IPS-11a (cell line): ENCODE measurements around the gene B3GNT4.
"Not testable (repeated sequence)": the region's sequence is repeated elsewhere in the genome, so short reads cannot be mapped to it uniquely, and the experiment has no call there.

Experiments used
- H3K4me3 ChIP-seq: one replicate; pipeline ENCODE4 v1.5.1; 2013; ENCODE audit warnings: low read depth, low read length, control low read depth

B3GNT4 gene

DNA sequence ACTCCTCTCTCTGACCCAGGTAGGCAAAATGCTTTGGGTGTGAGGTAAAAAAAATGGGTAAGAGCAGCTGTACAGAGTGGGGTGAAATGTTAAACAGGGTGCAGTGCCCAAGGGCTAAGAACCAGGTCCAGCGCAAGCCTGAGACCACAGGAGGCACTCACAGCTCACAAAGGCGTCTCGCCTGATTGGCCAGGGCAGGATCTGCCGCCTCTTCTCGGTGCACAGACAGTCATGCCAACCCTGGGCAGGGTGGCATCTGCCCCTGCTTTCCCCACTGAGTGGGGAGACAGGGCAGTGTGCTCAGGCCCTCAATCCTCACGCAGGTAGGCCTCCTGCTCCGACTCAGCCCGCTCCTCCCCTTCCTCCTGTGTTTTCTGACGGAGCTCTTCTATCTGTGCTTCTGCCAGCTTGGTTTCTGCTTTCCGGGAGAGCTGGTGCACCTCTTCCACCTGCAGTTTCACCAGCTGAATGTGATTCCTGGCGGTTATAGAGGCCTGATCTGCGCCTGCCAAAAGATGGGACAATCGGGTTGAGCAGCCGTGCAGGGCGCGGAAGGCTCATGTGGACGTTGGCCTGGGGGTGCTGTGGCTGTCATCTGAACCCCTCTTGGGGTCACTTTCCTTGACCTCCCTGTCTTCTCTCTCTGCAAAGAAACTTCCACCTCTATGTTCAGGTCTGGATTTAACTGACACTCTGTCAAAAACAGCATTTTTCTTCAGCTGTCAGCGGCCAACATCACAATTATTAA lies 4.7 kb downstream of the B3GNT4 start:
- no peak overlapping the region for H3K4me3 ChIP-seq

DNA sequence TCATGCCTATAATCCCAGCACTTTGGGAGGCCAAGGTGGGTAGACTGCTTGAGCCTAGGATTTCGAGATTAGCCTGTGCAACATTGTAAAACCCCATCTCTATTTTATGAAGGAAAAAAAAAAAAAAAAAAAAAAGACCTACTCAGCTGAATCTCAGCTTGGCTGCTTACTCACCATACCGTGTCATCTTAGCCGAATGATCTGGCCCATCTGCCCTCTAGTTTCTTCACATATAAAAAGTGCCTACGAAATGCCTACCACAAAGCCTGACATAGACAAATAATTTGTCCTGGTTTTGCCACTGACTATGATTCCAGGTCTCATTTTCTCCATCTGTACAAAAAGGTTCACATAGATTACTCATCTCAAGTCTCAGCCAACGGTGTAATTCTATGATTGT lies 12.3 kb downstream of the B3GNT4 start:
- H3K4me3 ChIP-seq = no peak overlapping the region

DNA sequence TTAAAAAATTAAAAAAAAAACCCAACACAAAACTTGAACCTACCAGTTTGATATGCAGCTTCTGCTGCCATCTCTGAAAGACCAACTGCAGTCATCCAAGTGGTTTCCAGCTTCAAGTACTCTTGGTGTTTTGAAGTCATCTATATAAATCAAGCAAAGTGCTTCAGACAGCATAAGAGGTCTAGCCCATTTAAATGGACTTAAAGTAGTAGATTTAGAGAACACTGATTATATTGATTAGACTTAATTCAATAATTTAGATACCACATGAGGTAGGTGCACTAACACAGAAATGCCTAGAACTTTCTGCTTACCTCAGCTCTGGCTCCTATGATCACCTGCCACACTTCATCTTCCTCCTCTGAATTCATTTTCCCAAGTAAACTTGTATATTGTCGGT lies 12.9 kb downstream of the B3GNT4 start:
- no peak overlapping the region for H3K4me3 ChIP-seq

DNA sequence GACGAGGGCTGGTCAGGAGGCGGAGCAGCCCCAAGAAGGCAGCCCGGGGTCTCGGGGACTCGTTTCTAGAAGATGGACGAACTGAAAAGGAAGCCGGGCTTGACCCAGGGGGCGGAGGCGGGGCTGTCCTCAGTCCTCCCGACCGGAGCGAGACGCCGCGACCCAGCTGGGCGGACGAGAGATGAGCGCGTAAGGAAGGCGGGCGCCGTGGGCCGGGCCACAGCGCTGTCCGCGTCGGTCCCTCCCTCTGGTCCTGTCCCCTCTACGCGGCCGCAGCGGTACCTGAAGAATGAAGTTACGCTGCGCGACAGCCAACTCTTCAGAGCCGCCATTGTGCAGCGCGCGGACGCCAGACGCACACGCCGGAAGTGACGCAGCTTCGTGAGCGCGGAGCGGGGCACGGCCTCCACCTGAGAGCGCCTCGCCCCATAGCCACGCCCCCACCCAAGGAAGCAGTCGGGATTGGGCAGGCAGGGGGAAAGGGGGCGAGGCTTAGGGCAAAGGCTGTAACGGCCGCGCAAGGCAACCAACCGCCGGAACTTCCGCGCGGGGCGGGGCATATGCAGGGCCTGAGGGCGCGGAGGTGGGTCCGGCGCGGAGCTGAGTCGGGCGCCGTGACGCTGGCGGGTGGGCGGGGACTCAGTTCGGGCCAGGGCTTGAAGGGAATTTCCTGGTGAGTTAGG lies 22.3 kb downstream of the B3GNT4 start, which contains the start of gene DIABLO:
Gene DIABLO (minus strand): TSS at position 370 of the 683 bp plus-strand sequence. CDS start 38 bp downstream, at position 332.
- H3K4me3 ChIP-seq = peak within 1 kb of the TSS; percentile 63

DNA sequence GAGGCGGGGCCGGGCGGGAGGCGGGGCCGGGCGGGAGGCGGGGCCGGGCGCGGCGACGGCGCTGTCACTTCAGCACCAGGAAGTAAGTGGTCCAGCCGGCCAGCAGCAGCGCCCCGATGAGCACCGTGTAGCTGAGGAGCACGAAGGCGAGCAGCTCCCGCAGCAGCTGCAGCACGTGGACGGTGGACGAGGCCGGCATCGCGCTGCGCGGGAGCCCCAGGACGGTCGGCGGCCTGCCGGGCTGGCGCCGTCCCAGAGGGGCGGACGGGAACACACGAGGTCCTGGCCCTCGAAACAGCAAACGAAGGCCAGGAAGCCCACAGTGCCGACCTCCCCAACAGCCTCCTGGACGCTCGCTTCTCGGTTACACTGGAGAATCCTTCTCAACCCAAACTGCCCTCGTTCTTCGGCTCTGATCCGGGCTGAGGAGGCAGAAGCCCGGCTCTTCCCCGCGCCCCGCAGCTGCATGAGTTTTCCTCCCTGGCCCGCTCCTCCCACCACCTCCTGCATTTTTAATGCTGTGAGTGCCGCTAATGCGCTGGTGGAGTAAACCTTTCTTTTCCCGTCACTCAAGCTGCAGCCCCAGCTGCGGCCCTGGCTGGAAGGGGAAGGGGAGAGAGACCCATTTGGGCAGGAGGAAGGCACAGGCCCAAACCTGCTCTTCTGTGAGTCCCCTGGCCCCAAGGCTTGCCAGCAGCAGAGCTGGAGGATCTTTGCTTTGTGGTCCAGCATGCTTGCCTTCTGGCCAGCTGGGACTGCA lies 23.0 kb downstream of the B3GNT4 start:
- H3K4me3 ChIP-seq = no peak overlapping the region

DNA sequence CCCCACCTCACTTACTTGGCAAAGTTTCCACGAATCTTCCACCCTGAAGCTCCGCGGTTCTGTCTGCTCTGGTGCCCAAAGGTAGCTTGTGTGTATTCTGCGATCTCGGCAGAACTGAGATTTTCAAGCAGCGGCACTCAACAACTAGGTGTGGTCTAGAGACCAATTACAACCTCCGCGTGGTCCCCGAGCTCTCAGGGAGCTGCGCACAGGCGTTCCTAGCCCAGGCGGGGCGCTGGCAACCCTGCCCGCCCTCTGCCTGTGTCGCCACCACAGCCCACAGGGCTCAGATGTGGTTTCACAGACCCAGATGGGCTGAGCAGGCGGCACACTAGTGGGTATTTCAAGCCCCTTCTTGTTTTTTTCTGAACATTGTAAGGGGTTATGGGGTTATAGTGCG lies 23.8 kb downstream of the B3GNT4 start:
- no peak overlapping the region for H3K4me3 ChIP-seq

DNA sequence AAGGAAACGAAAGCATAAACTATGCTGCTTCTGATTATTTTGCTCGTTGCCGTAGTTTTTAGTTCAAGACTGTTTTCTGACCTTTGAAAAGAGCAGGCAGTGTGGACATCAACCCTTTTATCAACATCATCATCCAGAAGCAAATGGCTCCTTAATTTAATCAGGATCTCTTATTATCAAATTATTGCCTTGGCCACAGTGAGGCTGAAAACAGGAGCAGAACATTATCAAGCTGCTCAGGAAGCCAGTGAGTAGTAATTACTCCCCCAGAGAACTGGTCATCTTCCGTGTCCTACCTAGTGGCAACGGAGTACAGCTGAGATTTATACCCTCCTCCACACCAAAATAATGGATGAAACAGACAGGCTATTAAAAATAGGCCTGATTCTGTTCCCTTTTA lies 24.6 kb downstream of the B3GNT4 start:
- H3K4me3 ChIP-seq = no peak overlapping the region

DNA sequence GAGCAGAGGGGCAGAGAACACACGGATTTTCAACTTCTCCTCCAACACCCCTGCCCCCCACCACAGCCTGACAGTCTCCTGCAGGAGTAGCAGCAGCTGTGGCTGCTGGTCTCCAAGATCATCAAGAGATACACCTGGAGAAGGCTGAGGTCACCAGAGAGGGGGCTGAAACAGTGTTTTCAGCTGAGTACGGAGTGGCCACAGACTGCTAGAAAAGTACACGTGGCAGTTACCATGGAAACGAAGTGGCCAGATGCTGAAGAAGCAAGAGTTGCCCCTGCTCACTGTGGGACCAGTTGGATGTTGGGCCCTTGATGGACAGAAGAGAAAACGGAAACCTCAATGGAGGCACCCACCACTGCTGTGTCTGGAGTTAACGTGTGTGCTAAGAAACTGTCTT lies 27.3 kb downstream of the B3GNT4 start:
- no peak overlapping the region for H3K4me3 ChIP-seq

DNA sequence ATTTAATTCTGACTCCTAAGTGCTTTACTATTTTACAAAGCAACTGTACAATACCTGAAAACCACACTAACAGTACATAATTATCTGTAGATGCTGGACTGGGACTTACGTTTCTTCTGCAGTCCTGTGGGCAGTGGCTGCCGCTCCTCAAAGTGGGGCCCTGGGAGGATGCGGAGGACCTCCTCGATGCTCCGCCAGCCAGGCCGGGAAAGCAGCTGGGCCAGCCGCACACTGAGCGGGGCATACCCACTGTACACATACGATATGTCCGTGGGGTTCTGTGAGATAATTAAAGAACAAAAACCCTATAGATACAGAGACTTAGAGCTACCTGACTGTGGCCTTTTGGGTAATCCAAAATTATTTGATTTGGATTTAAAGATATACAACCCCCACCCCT lies 29.2 kb downstream of the B3GNT4 start:
- no peak overlapping the region for H3K4me3 ChIP-seq

DNA sequence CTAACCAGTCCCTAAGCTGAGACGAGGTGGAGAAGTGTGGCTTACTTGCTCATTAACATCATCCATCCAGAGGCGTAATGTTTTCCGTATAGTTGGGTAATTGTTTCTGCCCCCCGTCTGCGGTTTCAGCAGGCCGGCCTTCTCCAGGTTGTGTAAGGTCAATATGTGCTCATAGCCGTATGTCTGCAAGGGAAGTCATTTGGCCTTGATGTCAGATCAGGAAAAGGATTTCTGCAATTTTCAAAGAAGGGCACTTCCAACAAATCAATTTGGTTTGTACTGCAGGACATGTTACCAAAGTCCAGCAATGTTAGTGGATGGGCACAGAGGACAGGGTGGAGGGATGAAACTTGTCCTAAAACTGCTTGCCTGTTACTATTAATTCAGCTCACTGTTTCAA lies 32.2 kb downstream of the B3GNT4 start:
- H3K4me3 ChIP-seq = no peak overlapping the region

DNA sequence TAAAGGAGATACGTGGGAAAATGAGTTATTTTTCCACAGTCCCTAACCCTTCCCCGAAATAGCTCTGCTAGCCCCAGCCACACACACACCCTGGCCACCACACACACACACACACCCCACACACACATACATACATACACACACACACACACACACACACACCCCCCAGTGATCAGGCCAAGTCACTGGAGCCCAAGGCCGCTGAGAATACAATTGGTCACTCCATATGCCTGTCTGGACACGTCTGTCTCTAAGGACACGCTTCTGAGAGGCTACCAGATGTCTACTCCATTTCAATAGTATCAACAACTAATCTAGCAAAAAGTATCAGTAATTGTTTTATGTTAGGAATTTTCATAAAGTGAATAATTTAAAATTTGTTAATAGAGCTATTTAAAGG lies 35.4 kb downstream of the B3GNT4 start:
- H3K4me3 ChIP-seq = no peak overlapping the region

DNA sequence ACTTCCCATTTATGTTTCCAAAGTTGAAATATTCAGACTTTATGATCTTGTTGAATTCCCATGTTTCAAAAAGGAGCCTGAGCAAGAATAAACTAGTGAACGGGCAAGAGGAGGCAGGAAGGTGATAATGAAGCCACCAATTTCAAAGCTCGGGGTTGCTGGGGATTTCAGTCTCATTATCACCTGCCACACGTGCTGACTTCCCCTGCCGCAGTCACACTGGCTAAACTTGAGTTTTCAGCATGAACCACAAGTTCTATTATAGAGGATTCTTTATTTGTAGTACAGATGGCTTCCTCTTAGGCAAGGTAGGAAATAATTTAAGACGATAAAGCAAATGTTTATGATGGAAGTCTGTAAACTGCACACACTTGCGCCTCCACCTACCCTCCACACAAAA lies 40.5 kb downstream of the B3GNT4 start:
- no peak overlapping the region for H3K4me3 ChIP-seq

DNA sequence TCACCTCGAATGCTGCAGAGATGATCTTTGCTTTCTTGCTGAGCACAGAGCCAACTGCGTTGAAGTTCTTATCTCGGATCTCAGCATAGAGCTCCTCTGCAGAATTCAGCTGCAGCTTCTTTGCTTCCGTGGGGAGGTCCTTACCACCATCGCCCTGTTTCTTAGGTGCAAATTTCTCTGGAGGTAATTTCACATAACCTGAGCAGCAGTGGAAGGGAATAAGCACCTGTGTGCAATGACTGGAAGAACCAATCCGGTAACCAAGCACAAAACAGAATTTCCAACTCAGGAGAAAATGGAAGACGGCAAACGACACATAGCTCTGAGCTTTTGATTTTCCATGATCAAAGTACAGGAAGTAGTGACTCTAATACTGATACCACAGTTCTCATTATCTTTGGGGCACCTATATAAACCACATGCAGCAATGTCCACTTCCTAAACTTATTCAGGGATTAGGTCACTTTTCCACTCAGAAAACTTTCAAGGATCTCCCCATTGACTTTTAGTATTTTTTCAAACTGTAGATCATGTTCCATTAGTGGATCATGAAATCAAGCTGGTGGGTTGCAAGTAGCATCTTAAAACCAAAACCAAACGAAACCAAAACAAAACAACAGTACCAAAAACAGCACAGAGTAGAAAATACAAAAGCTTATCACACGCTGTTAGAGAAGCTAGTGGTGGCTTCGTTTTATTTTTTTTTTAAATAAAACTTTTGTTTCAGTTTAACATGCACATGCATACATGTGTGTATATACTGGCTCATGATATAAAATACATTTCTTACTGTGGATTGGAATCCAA lies 41.3 kb downstream of the B3GNT4 start:
- H3K4me3 ChIP-seq = no peak overlapping the region

DNA sequence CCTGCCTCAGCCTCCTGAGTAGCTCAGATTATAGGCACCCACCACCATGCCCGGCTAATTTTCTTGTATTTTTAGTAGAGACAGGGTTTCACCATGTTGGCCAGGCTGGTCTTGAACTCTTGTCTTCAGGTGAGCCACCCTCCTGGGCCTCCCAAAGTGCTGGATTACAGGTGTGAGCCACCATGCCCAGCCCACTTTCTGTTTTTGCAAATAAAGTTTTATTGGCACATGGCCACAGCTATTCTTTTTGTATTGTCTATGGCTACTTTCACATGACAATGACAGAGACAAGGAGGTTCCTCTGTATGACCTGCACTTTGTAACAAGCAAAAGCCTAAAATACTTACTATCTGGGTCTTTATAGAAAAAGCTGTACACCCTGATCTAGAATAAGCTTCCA lies 42.0 kb downstream of the B3GNT4 start:
- H3K4me3 ChIP-seq = no peak overlapping the region

DNA sequence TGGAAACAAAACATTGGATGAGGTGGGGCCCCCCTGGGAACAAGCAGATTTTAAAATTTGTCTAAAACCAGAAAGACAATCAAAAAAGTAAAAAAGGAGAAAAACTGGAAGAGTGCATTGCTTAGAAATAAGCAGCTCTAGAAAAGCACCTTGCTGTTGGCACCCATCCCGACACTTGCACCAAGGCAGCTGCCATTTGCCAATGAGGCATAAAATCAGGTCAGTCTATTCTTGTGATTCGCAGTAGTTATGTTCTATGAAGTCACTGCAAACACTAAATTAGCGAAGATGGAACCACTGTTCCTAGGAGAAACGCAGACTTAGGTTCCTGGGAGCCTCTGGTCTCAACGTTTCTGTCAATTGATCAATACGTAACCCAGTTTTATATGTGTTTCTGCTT lies 46.5 kb downstream of the B3GNT4 start:
- no peak overlapping the region for H3K4me3 ChIP-seq

DNA sequence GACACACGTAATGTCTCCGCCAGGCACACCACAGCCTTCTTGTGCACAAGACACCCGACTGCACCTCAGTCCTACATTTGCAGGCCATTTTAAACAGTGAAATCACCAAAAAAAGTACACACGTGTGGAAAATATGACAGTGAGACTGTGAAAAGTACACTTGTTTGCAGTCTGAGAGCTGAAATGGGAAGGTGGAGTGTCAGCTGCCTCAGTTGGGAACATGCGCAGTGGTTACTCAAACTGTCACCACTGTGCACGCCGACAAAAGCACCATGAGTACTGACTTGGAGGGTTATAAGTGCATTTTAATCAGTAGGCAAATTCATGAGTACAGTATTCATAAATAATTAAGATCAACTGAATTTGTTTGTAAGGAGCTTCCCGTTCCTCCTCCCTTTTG lies 47.0 kb downstream of the B3GNT4 start:
- H3K4me3 ChIP-seq = no peak overlapping the region

DNA sequence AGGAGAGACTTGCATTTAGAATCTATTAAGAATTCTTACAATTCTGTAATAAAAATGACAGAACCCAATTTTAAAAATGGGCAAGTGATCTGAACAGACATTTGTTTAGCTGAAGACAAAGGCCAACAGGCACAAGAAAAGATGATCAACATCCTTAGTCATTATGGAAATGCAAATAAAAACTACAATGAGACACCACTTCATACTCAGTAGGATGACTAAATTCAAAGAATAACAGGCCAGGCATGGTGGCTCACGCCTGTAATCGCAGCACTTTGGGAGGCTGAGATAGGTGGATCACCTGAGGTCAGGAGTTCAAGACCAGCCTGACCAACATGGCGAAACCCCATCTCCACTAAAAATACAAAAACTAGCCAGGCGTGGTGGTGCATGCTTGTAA lies 55.0 kb downstream of the B3GNT4 start:
- not testable (repeated sequence) for H3K4me3 ChIP-seq
